ENCODE measurements around the gene ATOSB.

- no peak for TF ChIP-seq CTCF (optimal IDR thresholded peaks at IDR 0.05 in 1 of 3, IDR thresholded peaks at IDR 0.05 in 1 of 3, conservative IDR thresholded peaks at IDR 0.05 in 1 of 3; ENCODE audit: extremely low read depth in 1 of 3, insufficient read depth in 2 of 3, low read length in 3 of 3)
- no peak for TF ChIP-seq EZH2 (IDR thresholded peaks at IDR 0.05; ENCODE audit: low read length)
Observed at GRCh38 chr9:35091536-35091935, 24.1 kb downstream of the ATOSB start.

Measured in keratinocyte (primary cell).